Vagina (tissue), 2 donors: Measurements from ENCODE around the gene SPACA4. TPM values are rescaled to one million over a fixed set of nuclear protein-coding genes. Genes with fewer than 3 reads are reported as not detected.

ENCODE experiments used
- DNase-seq, 2 donors: peaks; one replicate each; pipeline ENCODE4 v3.0.0-alpha.2; 2017; ENCODE audit errors: extremely low spot score in 2 of 2
- H3K27ac ChIP-seq: fragments of 200-600 bp; sonication (generic); one replicate; pipeline ENCODE4 v1.5.1; 2019
- H3K27me3 ChIP-seq: fragments of 200-600 bp; sonication (generic); one replicate; pipeline ENCODE4 v1.5.1; 2019
- H3K36me3 ChIP-seq, 2 donors: fragments of 200-600 bp; sonication (generic); one replicate each; pipeline ENCODE4 v1.5.1; 2017 to 2019
- H3K4me1 ChIP-seq: fragments of 200-600 bp; sonication (generic); one replicate; pipeline ENCODE4 v1.5.1; 2019
- H3K4me3 ChIP-seq, 2 donors: fragments of 200-600 bp; sonication (generic); 1 replicate in 1 of 2; 2 replicates in 1 of 2; pipeline ENCODE4 v1.5.1; 2016 to 2019
- H3K9me3 ChIP-seq: fragments of 200-600 bp; sonication (generic); one replicate; pipeline ENCODE4 v1.5.1; 2019
- CTCF ChIP-seq, 3 experiments: fragments of 450-650 bp in 2 of 3; fragments of 200-600 bp in 1 of 3; sonication (generic) in 1 of 3; IDR thresholded peaks; one replicate each; pipeline ENCODE4 v1.5.1; 2017 to 2019; ENCODE audit warnings: antibody characterized with exemption in 3 of 3, mild to moderate bottlenecking in 2 of 3, moderate library complexity in 2 of 3
- POLR2A ChIP-seq, 2 donors: fragments of 450-650 bp; IDR thresholded peaks; one replicate each; pipeline ENCODE4 v1.6.1; 2017; ENCODE audit warnings: antibody characterized with exemption in 2 of 2, mild to moderate bottlenecking in 2 of 2, moderate library complexity in 2 of 2
- POLR2AphosphoS5 ChIP-seq, 2 donors: sonication (generic); formaldehyde crosslinking; IDR thresholded peaks; one replicate each; pipeline ENCODE4 v1.9.0; 2017; ENCODE audit warnings: antibody characterized with exemption in 2 of 2, mild to moderate bottlenecking in 2 of 2, low read depth in 1 of 2; ENCODE audit not compliant: insufficient read depth in 1 of 2
- intact Hi-C: fragments of 100-400 bp; cut with DNase I; formaldehyde crosslinking; loops from one replicate; pipeline ENCODE4 v1.15.1; 2023
- total RNA-seq: library from RNA; depleted of rRNA; stranded (reverse); fragments of >200 nt; gene quantifications from one replicate; pipeline ENCODE4 v1.2.3, GENCODE V29; 2016

SPACA4 gene
- total RNA-seq, 1 donor from 2014 or later = 3.9 TPM

GRCh38 chr19:48627201-48627864 is 20.8 kb downstream of the SPACA4 start:
- intact Hi-C loops = no loop called here
- H3K27ac ChIP-seq = no peak overlapping the region
- TF ChIP-seq CTCF (IDR thresholded peaks at IDR 0.05) (no peak), POLR2AphosphoS5 (IDR thresholded peaks at IDR 0.05; ENCODE audit: insufficient read depth in 1 of 2, low read depth in 1 of 2) (no peak), POLR2A (IDR thresholded peaks at IDR 0.05) (no peak)
- H3K36me3 ChIP-seq = peaks cover 0 to 5% of the 10 kb centered on the region in 2 donors
- H3K27me3 ChIP-seq = no peaks in the 10 kb centered on the region
- peaks cover 52% of the 10 kb centered on the region for H3K4me1 ChIP-seq
- no peak for DNase-seq
- no peak overlapping the region for H3K4me3 ChIP-seq
- H3K9me3 ChIP-seq = no peaks in the 10 kb centered on the region

- H3K4me1 ChIP-seq = peaks cover 55% of the 10 kb centered on the region
- H3K36me3 ChIP-seq = peaks cover 0 to 5% of the 10 kb centered on the region in 2 donors
- no peak for DNase-seq
- TF ChIP-seq POLR2A (IDR thresholded peaks at IDR 0.05) (no peak), POLR2AphosphoS5 (IDR thresholded peaks at IDR 0.05; ENCODE audit: insufficient read depth in 1 of 2, low read depth in 1 of 2) (no peak), CTCF (IDR thresholded peaks at IDR 0.05) (no peak)
- H3K27ac ChIP-seq = no peak overlapping the region
- intact Hi-C loops = no loop called here
- H3K27me3 ChIP-seq = no peaks in the 10 kb centered on the region
- H3K9me3 ChIP-seq = no peaks in the 10 kb centered on the region
- no peak overlapping the region for H3K4me3 ChIP-seq
These were observed 21.3 kb downstream of the SPACA4 start for GRCh38 chr19:48627865-48628314.

GRCh38 chr19:48628486-48629296 is 22.1 kb downstream of the SPACA4 start:
- Histone ChIP-seq H3K4me3 (no peak overlapping the region), H3K4me1 (peaks cover 55% of the 10 kb centered on the region), H3K36me3 (peaks cover 0 to 5% of the 10 kb centered on the region in 2 donors), H3K27ac (no peak overlapping the region), H3K27me3 (no peaks in the 10 kb centered on the region), H3K9me3 (no peaks in the 10 kb centered on the region)
- intact Hi-C loops = no loop called here
- TF ChIP-seq CTCF (IDR thresholded peaks at IDR 0.05) (no peak), POLR2A (IDR thresholded peaks at IDR 0.05) (no peak), POLR2AphosphoS5 (IDR thresholded peaks at IDR 0.05; ENCODE audit: insufficient read depth in 1 of 2, low read depth in 1 of 2) (no peak)
- DNase-seq = no peak

GRCh38 chr19:48629297-48629598 is 22.7 kb downstream of the SPACA4 start:
- H3K27ac ChIP-seq = peak overlapping the region; percentile 79
- no peaks in the 10 kb centered on the region for H3K27me3 ChIP-seq
- intact Hi-C loops = no loop called here
- no peak overlapping the region for H3K4me3 ChIP-seq
- no peak for DNase-seq
- TF ChIP-seq POLR2A (IDR thresholded peaks at IDR 0.05) (no peak), POLR2AphosphoS5 (IDR thresholded peaks at IDR 0.05; ENCODE audit: insufficient read depth in 1 of 2, low read depth in 1 of 2) (no peak), CTCF (IDR thresholded peaks at IDR 0.05) (no peak)
- peaks cover 58% of the 10 kb centered on the region for H3K4me1 ChIP-seq
- no peaks in the 10 kb centered on the region for H3K9me3 ChIP-seq
- H3K36me3 ChIP-seq = peaks cover 0 to 5% of the 10 kb centered on the region in 2 donors
